ENCODE results near the gene AURKAIP1. TPM values are rescaled to one million over a fixed set of nuclear protein-coding genes. Genes with fewer than 3 reads are reported as not detected.

Gene AURKAIP1
- total RNA-seq, 1 experiment from 2014 or later, result 196 TPM

DNA sequence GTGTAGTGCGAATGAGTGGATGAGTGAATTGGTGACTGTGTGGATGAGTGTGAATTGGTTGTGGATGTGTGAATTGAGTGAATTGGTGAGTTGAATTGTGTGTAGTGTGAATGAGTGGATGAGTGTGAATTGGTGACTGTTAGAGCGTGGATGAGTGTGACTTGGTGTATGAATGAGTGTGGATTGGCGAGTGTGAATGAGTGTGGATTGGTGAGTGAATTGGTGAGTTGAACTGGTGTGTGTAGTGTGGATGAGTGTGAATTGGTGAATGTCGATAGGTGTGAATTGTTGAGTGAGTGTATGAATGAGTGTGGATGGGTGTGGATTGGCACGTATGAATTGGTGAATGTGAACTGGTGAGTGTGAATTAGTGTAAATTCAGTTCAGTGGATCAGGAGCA, 7.7 kb downstream of the AURKAIP1 start:
- no peaks in the 10 kb centered on the region for H3K79me1 ChIP-seq (ENCODE audit: insufficient read depth, low read depth, low read length, poor library complexity, severe bottlenecking)
- H3K4ac ChIP-seq (ENCODE audit: low read depth, low read length), result no peak overlapping the region
- Mint-ChIP-seq H3K4me3 (no peak overlapping the region), H3K27me3 (ENCODE audit: low read depth) (peaks cover 23% of the 10 kb centered on the region), H3K27ac (no peak overlapping the region), H3K36me3 (ENCODE audit: insufficient read depth in 1 of 3, low read depth in 3 of 3) (peaks cover 0 to 2% (median 0%) of the 10 kb centered on the region in 3 experiments; a peak in 2 of 7 replicates), H3K4me1 (peaks cover 0 to under 1% of the 10 kb centered on the region in 2 experiments; a peak in 2 of 4 replicates), H3K9me3 (no peaks in the 10 kb centered on the region; a peak in 1 of 5 replicates)
- H3K23me2 ChIP-seq (ENCODE audit: insufficient read length, low read depth, low read length, poor library complexity, severe bottlenecking), result peaks cover 3% of the 10 kb centered on the region
- H3K9me3 ChIP-seq (ENCODE audit: control insufficient read depth, low read depth, low read length), result peaks cover 20% of the 10 kb centered on the region
- H4K5ac ChIP-seq (ENCODE audit: insufficient read length, low read depth, low read length), result no peak overlapping the region
- no peaks in the 10 kb centered on the region for H3K27me3 ChIP-seq (ENCODE audit: insufficient read depth, low read length)
- no peak overlapping the region for H3K14ac ChIP-seq (ENCODE audit: insufficient read depth, low read length)
- H3K27ac ChIP-seq (ENCODE audit: insufficient read length, low read depth, low read length), result no peak overlapping the region
- H4K20me1 ChIP-seq (ENCODE audit: control insufficient read depth, insufficient read depth, insufficient read length), result no peaks in the 10 kb centered on the region
- no peak overlapping the region for H2BK12ac ChIP-seq (ENCODE audit: insufficient read length, low read depth, low read length)
- no peak overlapping the region for H2BK20ac ChIP-seq (ENCODE audit: low read depth, low read length, poor library complexity, severe bottlenecking)
- no peak overlapping the region for H4K8ac ChIP-seq (replicated peaks; ENCODE audit: insufficient read length, low read depth, low read length)
- no peak overlapping the region for H3K23ac ChIP-seq (ENCODE audit: insufficient read length, low read depth, low read length)
- H3K9ac ChIP-seq (ENCODE audit: extremely low read depth, insufficient read length, low read length), result no peak overlapping the region
- no peak overlapping the region for H2AFZ ChIP-seq (ENCODE audit: low read length)
- H3K4me2 ChIP-seq (ENCODE audit: insufficient read depth, insufficient read length, low read length), result no peak overlapping the region
- 100% methylated on average over 5 of the region's 5 CpGs for WGBS (ENCODE audit: extremely low coverage, insufficient read length, low lambda C conversion rate)
- no peak overlapping the region for H2BK15ac ChIP-seq (ENCODE audit: low read depth, low read length)
- no peak for DNase-seq
- H4K91ac ChIP-seq (ENCODE audit: insufficient read length, low read depth, low read length), result no peak overlapping the region
- H3T11ph ChIP-seq (ENCODE audit: low read length), result no peak overlapping the region
- no peaks in the 10 kb centered on the region; the same call in 1 of the 2 replicates for H3K4me1 ChIP-seq (ENCODE audit: insufficient read depth, low read length)
- H3K56ac ChIP-seq (ENCODE audit: insufficient read length, low read depth, low read length), result no peak overlapping the region
- no peak overlapping the region for H2BK5ac ChIP-seq (ENCODE audit: insufficient read length, low read length)
- TF ChIP-seq, protein P1, sequence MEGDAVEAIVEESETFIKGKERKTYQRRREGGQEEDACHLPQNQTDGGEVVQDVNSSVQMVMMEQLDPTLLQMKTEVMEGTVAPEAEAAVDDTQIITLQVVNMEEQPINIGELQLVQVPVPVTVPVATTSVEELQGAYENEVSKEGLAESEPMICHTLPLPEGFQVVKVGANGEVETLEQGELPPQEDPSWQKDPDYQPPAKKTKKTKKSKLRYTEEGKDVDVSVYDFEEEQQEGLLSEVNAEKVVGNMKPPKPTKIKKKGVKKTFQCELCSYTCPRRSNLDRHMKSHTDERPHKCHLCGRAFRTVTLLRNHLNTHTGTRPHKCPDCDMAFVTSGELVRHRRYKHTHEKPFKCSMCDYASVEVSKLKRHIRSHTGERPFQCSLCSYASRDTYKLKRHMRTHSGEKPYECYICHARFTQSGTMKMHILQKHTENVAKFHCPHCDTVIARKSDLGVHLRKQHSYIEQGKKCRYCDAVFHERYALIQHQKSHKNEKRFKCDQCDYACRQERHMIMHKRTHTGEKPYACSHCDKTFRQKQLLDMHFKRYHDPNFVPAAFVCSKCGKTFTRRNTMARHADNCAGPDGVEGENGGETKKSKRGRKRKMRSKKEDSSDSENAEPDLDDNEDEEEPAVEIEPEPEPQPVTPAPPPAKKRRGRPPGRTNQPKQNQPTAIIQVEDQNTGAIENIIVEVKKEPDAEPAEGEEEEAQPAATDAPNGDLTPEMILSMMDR (conservative IDR thresholded peaks at IDR 0.05), result no peak
- H3K18ac ChIP-seq (ENCODE audit: insufficient read length, low read depth, low read length), result no peak overlapping the region
- H2BK120ac ChIP-seq (ENCODE audit: low read depth, low read length, poor library complexity, severe bottlenecking), result no peak overlapping the region
- no peak overlapping the region for H2AK5ac ChIP-seq (ENCODE audit: insufficient read length, low read length)
- no peaks in the 10 kb centered on the region for H3K79me2 ChIP-seq (ENCODE audit: insufficient read depth, low read length)

All from H9 (cell line).